Keratinocyte (primary cell): ENCODE results near the gene ZNF492. TPM values are rescaled to one million over a fixed set of nuclear protein-coding genes. Genes with fewer than 3 reads are reported as not detected.

Experiments used
- DNase-seq: peaks from one replicate; pipeline ENCODE4 v3.0.0-alpha.2; 2011; ENCODE audit warnings: low read depth, missing footprints, low spot score
- FAIRE-seq: peaks from 2 replicates; lab custom pipeline; 2011; peaks lifted over from hg19 to GRCh38; lab: Jason Lieb, UNC
- H2AFZ ChIP-seq: 2 replicates; pipeline ENCODE4 v1.6.0; 2012; ENCODE audit warnings: low read length, control low read depth, inconsistent platforms; ENCODE audit not compliant: control insufficient read depth
- H3K27ac ChIP-seq: 2 replicates; pipeline ENCODE4 v1.5.1; 2011; ENCODE audit warnings: low read length; ENCODE audit not compliant: control insufficient read depth, insufficient read depth
- H3K27me3 ChIP-seq: 3 replicates; pipeline ENCODE4 v1.6.0; 2011; ENCODE audit warnings: low read length; ENCODE audit not compliant: control insufficient read depth, insufficient read depth; ENCODE audit errors: extremely low read depth
- H3K36me3 ChIP-seq, 2 experiments: 2 replicates in 1 of 2; 3 replicates in 1 of 2; pipeline ENCODE4 v1.5.1; 2011; ENCODE audit warnings: low read length in 2 of 2, mild to moderate bottlenecking in 1 of 2; ENCODE audit not compliant: control insufficient read depth in 2 of 2, insufficient read depth in 2 of 2; ENCODE audit errors: extremely low read depth in 1 of 2
- H3K4me1 ChIP-seq: 3 replicates; pipeline ENCODE4 v1.5.1; 2011; ENCODE audit warnings: low read length; ENCODE audit not compliant: control insufficient read depth, insufficient read depth; ENCODE audit errors: extremely low read depth
- H3K4me2 ChIP-seq: 3 replicates; pipeline ENCODE4 v1.6.0; 2011; ENCODE audit warnings: low read depth, low read length; ENCODE audit not compliant: control insufficient read depth, insufficient read depth; ENCODE audit errors: extremely low read depth
- H3K4me3 ChIP-seq, 3 experiments: fragments of 200-600 bp in 1 of 3; sonication (generic) in 1 of 3; 2 replicates in 2 of 3; 3 replicates in 1 of 3; pipeline ENCODE4 v1.5.1; 2011 to 2016; ENCODE audit warnings: low read length in 3 of 3, mild to moderate bottlenecking in 3 of 3, control low read depth in 2 of 3, inconsistent platforms in 1 of 3, low read depth in 1 of 3, mixed read lengths in 1 of 3, mixed run types in 1 of 3, moderate library complexity in 1 of 3; ENCODE audit not compliant: control insufficient read depth in 2 of 3, insufficient read depth in 2 of 3; ENCODE audit errors: extremely low read depth in 1 of 3
- H3K79me2 ChIP-seq: 2 replicates; pipeline ENCODE4 v1.6.0; 2012; ENCODE audit warnings: low read length; ENCODE audit not compliant: control insufficient read depth, insufficient read depth
- H3K9ac ChIP-seq: 3 replicates; pipeline ENCODE4 v1.6.0; 2011; ENCODE audit warnings: low read length; ENCODE audit not compliant: control insufficient read depth, insufficient read depth; ENCODE audit errors: extremely low read depth
- H3K9me1 ChIP-seq: 3 replicates; pipeline ENCODE4 v1.6.0; 2011; ENCODE audit warnings: low read length; ENCODE audit not compliant: control insufficient read depth, insufficient read depth; ENCODE audit errors: extremely low read depth
- H3K9me3 ChIP-seq: 2 replicates; pipeline ENCODE4 v1.5.1; 2012; ENCODE audit warnings: low read depth, low read length; ENCODE audit not compliant: control insufficient read depth
- H4K20me1 ChIP-seq: 3 replicates; pipeline ENCODE4 v1.6.0; 2011; ENCODE audit warnings: low read length; ENCODE audit not compliant: control insufficient read depth, insufficient read depth; ENCODE audit errors: extremely low read depth
- EZH2 ChIP-seq: IDR thresholded peaks from one replicate; pipeline ENCODE4 v1.6.1; 2012; ENCODE audit warnings: inconsistent platforms, mild to moderate bottlenecking, low read length, moderate library complexity
- dilution Hi-C: fragments of 300-500 bp; cut with MboI; formaldehyde crosslinking; loops from one replicate; pipeline ENCODE4 v1.7.0; 2020; ENCODE audit warnings: low sequenced_read_pairs; ENCODE audit not compliant: extremely low pct_ligation_motif_present
- polyA plus RNA-seq, 5 experiments: library from polyadenylated mRNA; depleted of rRNA in 3 of 5; stranded (reverse) in 3 of 5; stranded (forward) in 1 of 5; unstranded in 1 of 5; fragments of >200 nt; gene quantifications; 1 replicate in 1 of 5; 2 replicates in 3 of 5; 3 replicates in 1 of 5; pipeline versions ENCODE4 v1.2.1 to v1.2.3, GENCODE V29; 2011 to 2012; ENCODE audit warnings: missing spikeins in 2 of 5, low read depth in 1 of 5, low replicate concordance in 1 of 5
- TF ChIP-seq, protein P1 (sequence below), 3 experiments: IDR thresholded peaks in 1 of 3; conservative IDR thresholded peaks in 1 of 3; optimal IDR thresholded peaks in 1 of 3; 2 replicates in 2 of 3; 3 replicates in 1 of 3; pipeline versions ENCODE3 to v1.5.1; 2011; ENCODE audit warnings: low read length in 3 of 3, mild to moderate bottlenecking in 3 of 3, moderate library complexity in 2 of 3, control low read depth in 1 of 3, inconsistent platforms in 1 of 3; ENCODE audit not compliant: insufficient read depth in 2 of 3; ENCODE audit errors: extremely low read depth in 1 of 3

ZNF492 gene
- polyA plus RNA-seq, 1 donor (not counting 4 experiments of a cell fraction or from before 2014, with no cell fraction given), result 0.43 TPM

DNA sequence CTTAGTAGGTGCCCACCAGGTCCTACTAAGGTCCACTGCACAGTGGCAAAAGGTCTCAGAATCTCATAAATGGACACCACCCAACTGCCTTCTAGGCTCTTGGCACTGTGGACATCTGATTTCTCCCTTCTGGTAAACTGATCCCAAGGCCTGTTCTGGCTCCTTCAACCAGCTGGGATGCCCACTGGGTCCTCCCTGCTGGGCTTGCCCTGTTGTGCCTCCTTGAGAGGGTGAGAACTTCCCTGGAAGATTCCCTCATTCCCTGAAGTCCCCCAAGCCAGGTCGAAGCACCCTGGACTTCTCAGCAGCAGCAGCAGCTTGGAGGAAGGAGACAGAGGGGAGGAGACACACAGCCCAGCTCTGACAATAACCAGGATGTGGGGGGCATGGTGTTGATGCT, 6.6 kb upstream of the ZNF492 start:
- Histone ChIP-seq H3K36me3 (no peaks in the 10 kb centered on the region), H3K27ac (no peak overlapping the region), H3K79me2 (no peaks in the 10 kb centered on the region), H3K9ac (no peak overlapping the region), H3K9me1 (no peaks in the 10 kb centered on the region), H3K4me2 (no peak overlapping the region), H3K4me3 (no peak overlapping the region), H3K4me1 (no peaks in the 10 kb centered on the region), H3K27me3 (no peaks in the 10 kb centered on the region), H3K9me3 (peaks cover 6% of the 10 kb centered on the region), H4K20me1 (no peaks in the 10 kb centered on the region), H2AFZ (no peak overlapping the region)
- TF ChIP-seq, protein P1, sequence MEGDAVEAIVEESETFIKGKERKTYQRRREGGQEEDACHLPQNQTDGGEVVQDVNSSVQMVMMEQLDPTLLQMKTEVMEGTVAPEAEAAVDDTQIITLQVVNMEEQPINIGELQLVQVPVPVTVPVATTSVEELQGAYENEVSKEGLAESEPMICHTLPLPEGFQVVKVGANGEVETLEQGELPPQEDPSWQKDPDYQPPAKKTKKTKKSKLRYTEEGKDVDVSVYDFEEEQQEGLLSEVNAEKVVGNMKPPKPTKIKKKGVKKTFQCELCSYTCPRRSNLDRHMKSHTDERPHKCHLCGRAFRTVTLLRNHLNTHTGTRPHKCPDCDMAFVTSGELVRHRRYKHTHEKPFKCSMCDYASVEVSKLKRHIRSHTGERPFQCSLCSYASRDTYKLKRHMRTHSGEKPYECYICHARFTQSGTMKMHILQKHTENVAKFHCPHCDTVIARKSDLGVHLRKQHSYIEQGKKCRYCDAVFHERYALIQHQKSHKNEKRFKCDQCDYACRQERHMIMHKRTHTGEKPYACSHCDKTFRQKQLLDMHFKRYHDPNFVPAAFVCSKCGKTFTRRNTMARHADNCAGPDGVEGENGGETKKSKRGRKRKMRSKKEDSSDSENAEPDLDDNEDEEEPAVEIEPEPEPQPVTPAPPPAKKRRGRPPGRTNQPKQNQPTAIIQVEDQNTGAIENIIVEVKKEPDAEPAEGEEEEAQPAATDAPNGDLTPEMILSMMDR (optimal IDR thresholded peaks at IDR 0.05 in 1 of 3, IDR thresholded peaks at IDR 0.05 in 1 of 3, conservative IDR thresholded peaks at IDR 0.05 in 1 of 3; ENCODE audit: extremely low read depth in 1 of 3, insufficient read depth in 2 of 3, low read length in 3 of 3), result no peak
- no peak for TF ChIP-seq EZH2
- dilution Hi-C loops, result no loop called here
- no peak for DNase-seq
- no peak for FAIRE-seq

DNA sequence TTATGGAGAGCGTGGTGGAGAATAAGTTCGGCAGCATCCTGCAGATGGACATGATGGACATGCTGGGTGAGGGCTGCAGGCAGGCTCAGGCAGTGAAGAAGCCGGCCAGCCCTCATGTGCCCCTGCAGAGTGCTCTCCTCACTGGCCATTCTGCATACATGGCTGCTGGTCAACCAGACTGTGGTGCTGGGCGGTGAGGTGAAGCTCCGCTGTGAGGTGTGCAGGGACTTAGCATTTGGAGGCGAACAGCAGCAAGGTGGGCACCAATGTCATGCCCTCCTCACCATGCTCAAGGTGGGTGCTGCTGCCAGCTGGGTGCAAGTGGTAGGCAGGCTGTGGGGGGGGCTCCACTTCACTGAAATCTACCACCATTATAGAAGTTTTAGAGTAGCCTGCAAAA, 5.7 kb upstream of the ZNF492 start:
- H3K4me3 ChIP-seq, result no peak overlapping the region
- no peak overlapping the region for H3K9ac ChIP-seq
- H2AFZ ChIP-seq, result no peak overlapping the region
- no peak for DNase-seq
- dilution Hi-C loops, result no loop called here
- H3K9me1 ChIP-seq, result no peaks in the 10 kb centered on the region
- no peak overlapping the region for H3K4me2 ChIP-seq
- peaks cover 6% of the 10 kb centered on the region for H3K9me3 ChIP-seq
- TF ChIP-seq, protein P1 (optimal IDR thresholded peaks at IDR 0.05 in 1 of 3, IDR thresholded peaks at IDR 0.05 in 1 of 3, conservative IDR thresholded peaks at IDR 0.05 in 1 of 3; ENCODE audit: extremely low read depth in 1 of 3, insufficient read depth in 2 of 3, low read length in 3 of 3), result no peak
- TF ChIP-seq EZH2, result no peak
- H3K4me1 ChIP-seq, result no peaks in the 10 kb centered on the region
- FAIRE-seq, result no peak
- no peaks in the 10 kb centered on the region for H3K36me3 ChIP-seq
- H3K27me3 ChIP-seq, result no peaks in the 10 kb centered on the region
- no peaks in the 10 kb centered on the region for H3K79me2 ChIP-seq
- H3K27ac ChIP-seq, result no peak overlapping the region
- no peaks in the 10 kb centered on the region for H4K20me1 ChIP-seq
